Ishikawa (cell line): ENCODE measurements around the gene PAK1IP1.

Experiments
- CEBPB ChIP-seq: IDR thresholded peaks from 2 replicates; pipeline ENCODE4 v1.6.1; 2012
- CREB1 ChIP-seq: IDR thresholded peaks from 2 replicates; pipeline ENCODE4 v1.6.1; 2012; ENCODE audit warnings: low read depth
- EP300 ChIP-seq: IDR thresholded peaks from 2 replicates; pipeline ENCODE4 v1.6.1; 2012; ENCODE audit warnings: borderline replicate concordance
- NFIC ChIP-seq: IDR thresholded peaks from 2 replicates; pipeline ENCODE4 v1.6.1; 2012
- RAD21 ChIP-seq: IDR thresholded peaks from 2 replicates; pipeline ENCODE4 v1.6.1; 2012; ENCODE audit warnings: low read depth
- TCF12 ChIP-seq: IDR thresholded peaks from 2 replicates; pipeline ENCODE4 v1.6.1; 2012; ENCODE audit warnings: low read depth
- YY1 ChIP-seq: IDR thresholded peaks from 2 replicates; pipeline ENCODE4 v1.6.1; 2012; ENCODE audit warnings: low read depth
- ZBTB7A ChIP-seq: IDR thresholded peaks from 2 replicates; pipeline ENCODE4 v1.6.1; 2012; ENCODE audit warnings: low read depth
- TF ChIP-seq, protein P1 (sequence below): IDR thresholded peaks from 2 replicates; pipeline ENCODE4 v1.6.1; 2012
- TF ChIP-seq, protein P2 (sequence below): IDR thresholded peaks from 2 replicates; pipeline ENCODE4 v1.6.1; 2012; ENCODE audit warnings: low read depth, mild to moderate bottlenecking

DNA sequence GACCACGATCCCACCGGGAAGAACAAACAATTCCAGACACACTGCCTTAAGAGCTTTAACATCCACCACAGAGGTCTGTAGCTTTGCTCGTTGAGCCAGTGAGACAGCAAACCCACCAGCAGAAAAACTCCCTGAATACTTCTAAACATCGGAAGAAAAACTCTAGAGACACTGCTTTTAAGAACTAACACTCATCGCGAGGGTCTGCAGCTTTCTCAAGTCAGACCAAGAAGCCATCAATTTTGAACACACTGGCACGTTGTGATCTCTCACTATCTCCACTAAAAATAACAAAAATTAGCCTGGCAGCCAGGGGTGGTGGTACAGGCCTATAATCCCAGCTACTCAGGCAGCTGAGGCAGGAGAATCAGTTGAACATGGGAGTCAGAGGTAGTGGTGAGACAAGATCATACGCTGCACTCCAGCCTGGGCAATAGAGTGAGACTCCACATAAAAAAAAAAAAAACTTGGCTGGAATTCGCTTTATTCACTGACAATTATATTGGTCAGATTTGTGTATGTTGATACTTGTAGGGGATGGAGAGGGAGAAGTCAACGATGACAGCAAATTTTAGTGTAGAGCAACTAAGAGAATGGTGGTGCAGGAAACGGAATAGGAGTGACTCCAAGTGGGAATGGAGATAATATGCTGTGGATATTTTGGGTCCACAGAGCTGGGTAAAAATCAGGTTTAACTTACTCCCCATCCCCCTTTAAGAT is 27.2 kb downstream of the PAK1IP1 start:
- TF ChIP-seq, protein P1, sequence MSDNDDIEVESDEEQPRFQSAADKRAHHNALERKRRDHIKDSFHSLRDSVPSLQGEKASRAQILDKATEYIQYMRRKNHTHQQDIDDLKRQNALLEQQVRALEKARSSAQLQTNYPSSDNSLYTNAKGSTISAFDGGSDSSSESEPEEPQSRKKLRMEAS, result no peak
- TF ChIP-seq EP300 (no peak), RAD21 (no peak), CREB1 (no peak), YY1 (no peak), CEBPB (no peak), NFIC (no peak), TCF12 (no peak), ZBTB7A (no peak)
- TF ChIP-seq, protein P2, sequence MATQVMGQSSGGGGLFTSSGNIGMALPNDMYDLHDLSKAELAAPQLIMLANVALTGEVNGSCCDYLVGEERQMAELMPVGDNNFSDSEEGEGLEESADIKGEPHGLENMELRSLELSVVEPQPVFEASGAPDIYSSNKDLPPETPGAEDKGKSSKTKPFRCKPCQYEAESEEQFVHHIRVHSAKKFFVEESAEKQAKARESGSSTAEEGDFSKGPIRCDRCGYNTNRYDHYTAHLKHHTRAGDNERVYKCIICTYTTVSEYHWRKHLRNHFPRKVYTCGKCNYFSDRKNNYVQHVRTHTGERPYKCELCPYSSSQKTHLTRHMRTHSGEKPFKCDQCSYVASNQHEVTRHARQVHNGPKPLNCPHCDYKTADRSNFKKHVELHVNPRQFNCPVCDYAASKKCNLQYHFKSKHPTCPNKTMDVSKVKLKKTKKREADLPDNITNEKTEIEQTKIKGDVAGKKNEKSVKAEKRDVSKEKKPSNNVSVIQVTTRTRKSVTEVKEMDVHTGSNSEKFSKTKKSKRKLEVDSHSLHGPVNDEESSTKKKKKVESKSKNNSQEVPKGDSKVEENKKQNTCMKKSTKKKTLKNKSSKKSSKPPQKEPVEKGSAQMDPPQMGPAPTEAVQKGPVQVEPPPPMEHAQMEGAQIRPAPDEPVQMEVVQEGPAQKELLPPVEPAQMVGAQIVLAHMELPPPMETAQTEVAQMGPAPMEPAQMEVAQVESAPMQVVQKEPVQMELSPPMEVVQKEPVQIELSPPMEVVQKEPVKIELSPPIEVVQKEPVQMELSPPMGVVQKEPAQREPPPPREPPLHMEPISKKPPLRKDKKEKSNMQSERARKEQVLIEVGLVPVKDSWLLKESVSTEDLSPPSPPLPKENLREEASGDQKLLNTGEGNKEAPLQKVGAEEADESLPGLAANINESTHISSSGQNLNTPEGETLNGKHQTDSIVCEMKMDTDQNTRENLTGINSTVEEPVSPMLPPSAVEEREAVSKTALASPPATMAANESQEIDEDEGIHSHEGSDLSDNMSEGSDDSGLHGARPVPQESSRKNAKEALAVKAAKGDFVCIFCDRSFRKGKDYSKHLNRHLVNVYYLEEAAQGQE, result no peak
